Measurements from ENCODE around the gene RPS3A. TPM values are rescaled to one million over a fixed set of nuclear protein-coding genes. Genes with fewer than 3 reads are reported as not detected.
A peak's percentile ranks its signal among the peaks of the same experiment; 100 is the strongest.
"Not testable (repeated sequence)": the region's sequence is repeated elsewhere in the genome, so short reads cannot be mapped to it uniquely, and the experiment has no call there.

RPS3A gene
- total RNA-seq, 2 experiments from 2014 or later, result 2,077 to 2,995 TPM

DNA sequence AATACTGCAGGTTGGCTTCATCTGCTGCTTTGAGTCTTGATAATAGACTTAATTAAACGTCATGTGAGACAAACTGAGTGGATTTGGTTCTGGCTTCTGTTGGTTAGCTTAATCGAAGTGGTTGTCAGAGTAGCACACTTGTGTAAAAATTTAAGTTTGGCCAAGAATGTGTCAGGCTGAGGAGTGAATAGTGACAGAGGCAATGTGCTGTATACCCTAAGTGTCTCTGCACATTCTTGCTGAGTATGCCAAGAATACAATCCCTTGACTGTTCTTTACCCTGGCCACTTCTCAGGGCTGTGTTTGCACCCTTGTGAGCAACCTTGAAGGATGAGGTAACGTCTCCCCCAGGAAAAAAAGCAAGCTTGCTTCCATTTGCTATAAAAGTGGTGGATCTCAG is 14.9 kb downstream of the RPS3A start:
- no peak overlapping the region for H3K27ac Mint-ChIP-seq
- H3K36me3 Mint-ChIP-seq (ENCODE audit: low read depth), result peaks cover 2% of the 10 kb centered on the region
- H3K4me3 Mint-ChIP-seq, result no peak overlapping the region
- ChIA-PET POLR2A (interaction anchor here (0.6 to 3.3 kb wide), 4 partner anchors 10 to 536 kb away, joined by 3 to 15 read pairs (median 6); no protein-coding TSS in a partner anchor), CTCF (interaction anchor here (0.9 to 1.0 kb wide), 2 partner anchors 12 to 14 kb away, joined by 3 to 8 read pairs; no protein-coding TSS in a partner anchor)
- no peak for DNase-seq
- no peak for ATAC-seq
- intact Hi-C loops (cut with DNase I, micrococcal nuclease), result no loop called here
- peaks cover 4% of the 10 kb centered on the region for H3K4me1 Mint-ChIP-seq
- H3K9me3 Mint-ChIP-seq (ENCODE audit: low read depth), result no peaks in the 10 kb centered on the region
- no peaks in the 10 kb centered on the region for H3K27me3 Mint-ChIP-seq

DNA sequence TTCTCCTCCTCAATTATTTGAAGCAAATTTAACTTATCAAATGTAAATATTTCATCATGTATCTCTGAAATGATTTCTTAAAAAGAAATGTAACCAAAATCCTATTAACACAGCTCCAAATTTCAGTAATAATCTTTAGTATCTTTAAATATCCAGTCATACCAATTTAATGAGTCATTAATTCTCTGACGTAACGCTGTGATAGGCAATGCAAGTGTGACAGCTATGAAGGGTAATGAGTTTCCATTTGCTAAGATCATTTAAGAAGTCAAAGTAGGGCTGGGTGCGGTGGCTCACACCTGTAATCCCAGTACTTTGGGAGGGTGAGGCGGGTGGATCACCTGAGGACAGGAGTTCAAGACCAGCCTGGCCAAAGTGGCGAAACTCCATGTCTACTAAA is 15.6 kb downstream of the RPS3A start:
- Mint-ChIP-seq H3K9me3 (ENCODE audit: low read depth) (no peaks in the 10 kb centered on the region), H3K4me1 (peaks cover 4% of the 10 kb centered on the region), H3K36me3 (ENCODE audit: low read depth) (peaks cover 2% of the 10 kb centered on the region), H3K4me3 (no peak overlapping the region), H3K27ac (no peak overlapping the region), H3K27me3 (no peaks in the 10 kb centered on the region)
- ChIA-PET POLR2A (interaction anchor here (0.6 to 3.3 kb wide), 4 partner anchors 11 to 535 kb away, joined by 3 to 15 read pairs (median 4); no protein-coding TSS in a partner anchor), CTCF (interaction anchor here (0.9 to 1.0 kb wide), 2 partner anchors 13 to 15 kb away, joined by 3 to 8 read pairs; no protein-coding TSS in a partner anchor)
- DNase-seq (no peak), ATAC-seq (no peak)
- intact Hi-C loops (cut with DNase I, micrococcal nuclease), result loop anchor here (5.0 kb wide), 2 partner anchors 162 to 247 kb away; partner anchors contain the start of gene PRSS48 (in 1 of the 2)

DNA sequence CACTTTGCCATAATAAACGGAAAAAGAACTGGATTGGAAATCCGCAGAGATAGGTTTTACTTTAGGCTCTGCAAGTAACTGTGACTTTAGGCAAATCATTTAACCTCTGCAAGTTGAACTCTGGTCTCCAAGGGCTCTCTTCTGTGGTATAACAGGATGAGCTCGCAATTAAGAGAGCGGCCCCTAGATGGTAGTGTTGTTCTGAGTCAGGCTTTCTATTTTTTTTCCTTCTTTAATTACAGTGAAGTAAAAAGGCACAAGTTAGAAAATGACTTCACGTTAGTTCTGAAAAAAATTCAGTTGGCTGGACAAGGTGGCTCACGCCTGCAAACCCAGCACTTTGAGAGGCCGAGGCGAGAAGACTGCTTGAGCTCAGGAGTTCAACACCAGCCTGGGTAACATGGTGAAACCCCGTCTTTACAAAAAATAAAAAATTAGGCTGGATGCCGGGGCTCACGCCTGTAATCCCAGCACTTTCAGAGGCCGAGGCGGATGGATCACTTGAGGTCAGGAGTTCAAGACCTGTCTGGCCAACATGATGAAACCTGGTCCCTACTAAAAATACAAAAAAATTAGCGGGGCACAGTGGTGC is 18.0 kb downstream of the RPS3A start:
- peaks cover 8% of the 10 kb centered on the region for H3K4me1 Mint-ChIP-seq
- intact Hi-C loops (cut with DNase I, micrococcal nuclease), result loop anchor here (1.0 to 5.0 kb wide), 4 partner anchors 160 to 487 kb away; partner anchors contain the start of gene PRSS48 (in 1 of the 2)
- no peak overlapping the region for H3K4me3 Mint-ChIP-seq
- no peaks in the 10 kb centered on the region for H3K27me3 Mint-ChIP-seq
- CTCF ChIA-PET, result interaction anchor here (0.7 to 1.9 kb wide), 20 partner anchors 9 to 527 kb away, joined by 3 to 13 read pairs (median 4); partner anchors contain the start of genes LRBA and RPS3A
- DNase-seq, result peak; percentile 74
- ATAC-seq, result peak; percentile 72
- POLR2A ChIA-PET, result interaction anchor here (0.6 to 1.0 kb wide), 3 partner anchors 13 to 428 kb away, joined by 3 to 4 read pairs (median 3); no protein-coding TSS in a partner anchor
- no peaks in the 10 kb centered on the region for H3K9me3 Mint-ChIP-seq (ENCODE audit: low read depth)
- no peak overlapping the region for H3K27ac Mint-ChIP-seq
- H3K36me3 Mint-ChIP-seq (ENCODE audit: low read depth), result no peaks in the 10 kb centered on the region

DNA sequence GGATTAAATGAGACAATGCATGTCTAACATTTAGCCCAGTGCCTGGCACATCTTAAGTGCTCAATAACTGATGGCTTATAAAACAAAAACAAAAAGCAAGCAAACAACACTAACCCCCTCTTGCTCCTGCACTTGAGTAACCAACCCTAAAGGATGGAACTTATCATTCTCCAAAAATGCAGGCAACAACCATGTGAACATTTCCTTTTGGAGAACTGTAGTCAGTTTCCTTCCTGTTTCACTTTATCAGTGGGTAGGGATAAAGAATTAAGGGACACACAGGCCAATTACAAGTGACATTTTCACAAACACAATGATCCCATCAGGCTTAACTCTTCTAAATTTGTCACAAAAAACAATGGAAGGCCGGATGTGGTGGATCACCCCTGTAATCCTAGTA is 30.4 kb downstream of the RPS3A start:
- Mint-ChIP-seq H3K27me3 (no peaks in the 10 kb centered on the region), H3K4me1 (no peaks in the 10 kb centered on the region), H3K27ac (no peak overlapping the region), H3K4me3 (no peak overlapping the region), H3K36me3 (ENCODE audit: low read depth) (no peaks in the 10 kb centered on the region), H3K9me3 (ENCODE audit: low read depth) (no peaks in the 10 kb centered on the region)
- intact Hi-C loops (cut with DNase I, micrococcal nuclease), result no loop called here
- POLR2A ChIA-PET, result interaction anchor here (0.7 kb wide), 1 partner anchor 765 kb away, joined by 3 read pairs; no protein-coding TSS in a partner anchor
- no peak for ATAC-seq
- no peak for DNase-seq
- CTCF ChIA-PET, result interaction anchor here (1.2 kb wide), 1 partner anchor 13 kb away, joined by 4 read pairs; no protein-coding TSS in a partner anchor

DNA sequence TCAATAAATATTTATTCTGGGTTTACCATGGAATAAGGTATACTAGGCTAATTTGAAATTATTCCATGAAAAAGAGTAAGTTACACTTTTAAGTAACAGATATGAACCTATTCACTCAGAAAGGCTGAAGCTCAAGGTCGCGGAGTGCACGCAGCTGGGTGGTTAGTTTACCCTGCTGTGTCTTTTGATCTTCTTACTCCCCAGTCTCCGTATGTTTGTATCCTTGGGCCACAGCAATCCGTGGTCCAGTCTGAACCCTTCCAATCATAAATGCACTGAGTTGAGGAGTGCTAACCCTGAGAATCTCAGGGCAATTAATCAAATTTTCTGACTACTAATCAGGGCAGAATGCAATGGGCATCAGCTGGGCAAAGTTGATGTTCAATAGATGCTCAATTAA is 33.9 kb downstream of the RPS3A start:
- intact Hi-C loops (cut with DNase I, micrococcal nuclease), result no loop called here
- no peak overlapping the region for H3K4me3 Mint-ChIP-seq
- H3K9me3 Mint-ChIP-seq (ENCODE audit: low read depth), result no peaks in the 10 kb centered on the region
- ChIA-PET CTCF (no interaction called here), POLR2A (no interaction called here)
- no peak overlapping the region for H3K27ac Mint-ChIP-seq
- no peaks in the 10 kb centered on the region for H3K27me3 Mint-ChIP-seq
- H3K4me1 Mint-ChIP-seq, result no peaks in the 10 kb centered on the region
- no peak for DNase-seq
- no peak for ATAC-seq
- H3K36me3 Mint-ChIP-seq (ENCODE audit: low read depth), result no peaks in the 10 kb centered on the region

DNA sequence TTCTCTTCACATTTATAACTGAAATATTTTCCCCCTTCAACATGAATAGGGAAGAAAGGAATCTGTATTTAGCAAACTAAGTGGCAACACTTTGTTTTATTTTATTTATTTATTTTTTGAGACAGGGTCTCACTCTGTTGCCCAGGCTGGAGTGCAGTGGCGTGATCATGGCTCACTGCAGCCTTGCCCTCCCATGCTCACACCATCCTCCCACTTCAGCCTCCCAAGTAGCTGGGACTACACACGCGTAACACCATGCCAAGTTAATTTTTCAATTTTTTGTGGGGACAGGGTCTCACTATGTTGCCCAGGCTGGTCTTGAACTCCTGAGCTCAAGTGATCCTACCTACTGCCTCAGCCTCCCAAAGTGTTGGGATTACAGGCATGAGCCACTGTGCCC is 36.6 kb downstream of the RPS3A start:
- DNase-seq; intact Hi-C loops (cut with DNase I, micrococcal nuclease); CTCF ChIA-PET: not testable (repeated sequence)

DNA sequence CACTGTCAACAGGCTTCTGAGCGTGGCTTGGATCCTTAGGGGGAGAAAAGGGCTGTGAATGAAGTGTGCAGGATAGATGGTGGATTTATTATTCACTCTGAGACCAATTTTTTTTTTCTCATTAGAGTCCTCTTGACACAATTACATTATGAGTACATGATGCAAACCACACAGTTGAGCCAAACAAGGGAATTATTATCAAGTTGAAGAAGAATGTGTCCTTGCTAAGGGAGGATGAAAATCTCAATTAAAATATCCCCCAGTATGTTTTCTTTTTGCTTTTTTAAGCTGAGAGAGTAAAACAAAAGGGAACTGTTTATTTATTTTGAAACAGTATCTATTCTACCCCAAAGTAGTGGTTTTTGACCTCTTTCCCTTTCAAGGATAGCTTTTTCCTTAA is 40.4 kb downstream of the RPS3A start:
- DNase-seq (no peak), ATAC-seq (no peak)
- intact Hi-C loops (cut with DNase I, micrococcal nuclease), result no loop called here
- Mint-ChIP-seq H3K4me1 (no peaks in the 10 kb centered on the region), H3K27ac (no peak overlapping the region), H3K27me3 (no peaks in the 10 kb centered on the region), H3K36me3 (ENCODE audit: low read depth) (no peaks in the 10 kb centered on the region), H3K4me3 (no peak overlapping the region), H3K9me3 (ENCODE audit: low read depth) (no peaks in the 10 kb centered on the region)
- CTCF ChIA-PET, result interaction anchor here (1.1 to 1.2 kb wide), 2 partner anchors 12 to 22 kb away, joined by 3 to 4 read pairs; no protein-coding TSS in a partner anchor
- POLR2A ChIA-PET, result no interaction called here

More for the DNA sequence above, 36.6 kb downstream of the RPS3A start:
- POLR2A ChIA-PET; H3K4me1 Mint-ChIP-seq; H3K4me3 Mint-ChIP-seq; H3K36me3 Mint-ChIP-seq (ENCODE audit: low read depth); H3K27ac Mint-ChIP-seq; H3K9me3 Mint-ChIP-seq (ENCODE audit: low read depth); ATAC-seq; H3K27me3 Mint-ChIP-seq: not testable (repeated sequence)

DNA sequence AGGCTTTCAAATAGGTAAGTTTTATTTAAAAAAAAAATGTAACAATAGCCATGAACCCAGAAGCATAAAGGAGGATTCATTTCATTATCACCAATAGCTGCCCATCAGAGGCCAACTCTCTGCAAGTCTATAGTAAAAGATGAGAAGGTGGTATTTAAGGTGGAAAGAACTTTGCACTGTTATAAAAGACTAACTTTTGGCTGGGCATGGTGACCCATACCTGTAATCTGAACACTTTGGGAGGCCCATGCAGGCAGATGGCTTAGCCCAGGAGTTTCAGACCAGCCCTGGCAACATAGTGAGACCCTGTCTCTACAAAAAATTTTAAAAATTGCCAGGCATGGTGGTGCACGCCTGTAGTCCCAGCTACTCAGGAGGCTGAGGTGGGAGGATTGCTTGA is 43.3 kb downstream of the RPS3A start:
- no peak for DNase-seq
- Mint-ChIP-seq H3K4me3 (no peak overlapping the region), H3K27ac (no peak overlapping the region), H3K36me3 (ENCODE audit: low read depth) (no peaks in the 10 kb centered on the region), H3K27me3 (no peaks in the 10 kb centered on the region), H3K9me3 (ENCODE audit: low read depth) (no peaks in the 10 kb centered on the region), H3K4me1 (no peaks in the 10 kb centered on the region)
- ChIA-PET CTCF (interaction anchor here (1.5 kb wide), 1 partner anchor 10 kb away, joined by 3 read pairs; no protein-coding TSS in a partner anchor), POLR2A (interaction anchor here (0.9 kb wide), 1 partner anchor 18 kb away, joined by 3 read pairs; no protein-coding TSS in a partner anchor)
- intact Hi-C loops (cut with DNase I, micrococcal nuclease), result no loop called here
- ATAC-seq, result no peak

DNA sequence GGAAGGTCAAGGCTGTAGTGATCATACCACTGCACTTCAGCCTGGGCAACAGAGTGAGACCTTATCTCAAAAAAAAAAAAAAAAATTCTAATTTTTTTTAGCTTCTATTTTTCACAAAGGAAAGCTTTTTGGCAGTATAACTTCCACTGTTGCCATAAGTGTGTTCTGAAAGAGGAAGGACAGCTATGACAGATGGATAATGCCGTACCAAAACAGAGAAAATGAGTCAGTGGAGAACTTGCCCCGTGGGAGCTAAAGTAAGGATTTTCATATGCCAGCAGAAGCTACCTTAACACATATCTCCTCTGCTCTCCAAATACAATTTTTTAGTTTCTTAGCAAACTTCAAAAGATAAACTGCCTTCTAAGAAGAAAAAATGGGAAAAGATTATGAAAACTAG is 43.7 kb downstream of the RPS3A start:
- H3K4me1 Mint-ChIP-seq, result no peaks in the 10 kb centered on the region
- ATAC-seq (peak; percentile 26), DNase-seq (no peak)
- POLR2A ChIA-PET, result interaction anchor here (0.6 to 0.9 kb wide), 2 partner anchors 18 to 40 kb away, joined by 3 to 7 read pairs; no protein-coding TSS in a partner anchor
- H3K27me3 Mint-ChIP-seq, result no peaks in the 10 kb centered on the region
- H3K4me3 Mint-ChIP-seq, result no peak overlapping the region
- H3K27ac Mint-ChIP-seq, result no peak overlapping the region
- H3K36me3 Mint-ChIP-seq (ENCODE audit: low read depth), result no peaks in the 10 kb centered on the region
- CTCF ChIA-PET, result interaction anchor here (0.5 to 1.5 kb wide), 3 partner anchors 11 to 195 kb away, joined by 3 read pairs; no protein-coding TSS in a partner anchor
- intact Hi-C loops (cut with DNase I, micrococcal nuclease), result no loop called here
- no peaks in the 10 kb centered on the region for H3K9me3 Mint-ChIP-seq (ENCODE audit: low read depth)

DNA sequence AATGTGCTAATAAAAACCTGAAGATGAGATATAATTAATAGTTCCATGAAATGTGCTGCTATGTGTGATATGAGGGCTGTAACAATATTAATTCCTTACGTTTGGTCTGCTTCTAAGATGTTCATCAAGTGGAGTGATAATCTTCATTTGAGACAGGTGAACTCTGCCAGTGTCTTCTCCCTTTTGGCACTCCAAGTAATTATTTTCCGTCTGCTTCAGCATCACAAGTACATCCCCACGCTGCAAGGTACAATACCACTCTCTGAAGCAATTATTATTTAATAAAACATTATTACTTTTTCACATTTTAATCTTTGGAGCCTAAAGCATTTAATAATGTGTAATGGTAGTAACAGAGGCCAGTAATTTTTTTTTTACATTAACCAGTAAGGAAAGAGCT is 44.4 kb downstream of the RPS3A start:
- ChIA-PET CTCF (interaction anchor here (0.5 to 1.5 kb wide), 4 partner anchors 10 to 127 kb away, joined by 3 to 5 read pairs (median 3); no protein-coding TSS in a partner anchor), POLR2A (interaction anchor here (0.6 kb wide), 1 partner anchor 41 kb away, joined by 7 read pairs; no protein-coding TSS in a partner anchor)
- H3K4me3 Mint-ChIP-seq, result no peak overlapping the region
- H3K4me1 Mint-ChIP-seq, result no peaks in the 10 kb centered on the region
- intact Hi-C loops (cut with DNase I, micrococcal nuclease), result no loop called here
- H3K27me3 Mint-ChIP-seq, result no peaks in the 10 kb centered on the region
- ATAC-seq (no peak), DNase-seq (no peak)
- no peaks in the 10 kb centered on the region for H3K9me3 Mint-ChIP-seq (ENCODE audit: low read depth)
- no peak overlapping the region for H3K27ac Mint-ChIP-seq
- H3K36me3 Mint-ChIP-seq (ENCODE audit: low read depth), result no peaks in the 10 kb centered on the region

DNA sequence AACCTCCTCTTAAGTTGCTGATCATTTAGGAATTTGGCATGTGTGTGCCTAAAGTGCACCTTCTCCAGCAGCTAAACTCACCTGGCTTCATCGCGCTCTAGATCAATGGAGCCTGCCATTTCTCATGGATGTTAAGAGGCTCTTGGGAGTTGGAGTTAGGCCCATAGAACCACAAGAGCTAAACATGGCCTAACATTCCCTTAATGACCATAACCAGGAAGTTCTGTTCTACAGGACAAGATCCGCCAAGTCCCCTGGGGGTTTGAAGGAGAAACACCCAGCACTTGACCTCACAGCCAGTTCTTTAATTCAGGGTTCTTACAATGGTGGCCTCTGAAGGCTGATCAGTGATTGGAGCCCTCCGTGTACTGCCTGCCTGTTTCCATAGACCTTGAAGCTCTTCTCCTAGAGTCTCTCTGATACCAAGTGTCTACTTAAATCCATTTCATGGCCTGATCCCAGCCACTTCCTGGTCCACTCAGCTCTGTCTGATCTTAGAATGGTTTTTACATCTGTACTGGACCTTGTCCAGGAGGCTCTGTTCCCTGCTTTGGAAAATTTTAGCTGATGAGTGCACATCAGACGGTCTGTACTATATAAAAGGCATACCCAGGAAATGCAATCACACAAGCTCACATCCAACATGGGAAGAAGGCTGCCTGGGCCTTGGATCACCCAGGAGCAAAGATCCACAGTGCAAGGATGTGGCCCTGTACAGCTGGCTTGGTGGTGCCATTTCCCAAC is 45.1 kb downstream of the RPS3A start:
- no peaks in the 10 kb centered on the region for H3K4me1 Mint-ChIP-seq
- no peak for DNase-seq
- no peak overlapping the region for H3K27ac Mint-ChIP-seq
- ChIA-PET POLR2A (no interaction called here), CTCF (interaction anchor here (0.7 to 1.0 kb wide), 3 partner anchors 12 to 126 kb away, joined by 3 to 5 read pairs (median 3); no protein-coding TSS in a partner anchor)
- no peak for ATAC-seq
- intact Hi-C loops (cut with DNase I, micrococcal nuclease), result no loop called here
- no peaks in the 10 kb centered on the region for H3K27me3 Mint-ChIP-seq
- H3K9me3 Mint-ChIP-seq (ENCODE audit: low read depth), result no peaks in the 10 kb centered on the region
- no peak overlapping the region for H3K4me3 Mint-ChIP-seq
- H3K36me3 Mint-ChIP-seq (ENCODE audit: low read depth), result no peaks in the 10 kb centered on the region

Data from activated CD4-positive, alpha-beta T cell treated with anti-CD3 and anti-CD28 coated beads for 36 hours (primary cell).